ENCODE results near the gene TARS3.

DNA sequence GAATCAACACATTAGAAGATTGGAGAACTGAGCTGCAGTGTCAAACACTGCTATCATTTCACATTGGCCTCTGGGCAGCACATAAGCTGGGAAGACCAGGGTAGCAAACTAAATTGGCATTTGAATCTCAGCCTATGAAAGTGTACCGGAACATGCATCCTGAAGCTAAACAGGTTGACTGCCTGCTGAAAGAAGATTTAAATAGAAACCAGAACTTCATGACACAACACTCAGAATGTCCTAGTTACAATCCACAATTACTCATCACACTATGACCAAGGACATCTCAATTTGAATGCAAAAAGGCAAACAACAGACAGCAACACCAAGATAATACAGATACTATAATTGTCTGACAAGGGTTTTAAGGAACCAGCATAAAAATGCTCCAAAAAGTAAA lies 98.3 kb downstream of the TARS3 start:
- TF ChIP-seq, protein P1, sequence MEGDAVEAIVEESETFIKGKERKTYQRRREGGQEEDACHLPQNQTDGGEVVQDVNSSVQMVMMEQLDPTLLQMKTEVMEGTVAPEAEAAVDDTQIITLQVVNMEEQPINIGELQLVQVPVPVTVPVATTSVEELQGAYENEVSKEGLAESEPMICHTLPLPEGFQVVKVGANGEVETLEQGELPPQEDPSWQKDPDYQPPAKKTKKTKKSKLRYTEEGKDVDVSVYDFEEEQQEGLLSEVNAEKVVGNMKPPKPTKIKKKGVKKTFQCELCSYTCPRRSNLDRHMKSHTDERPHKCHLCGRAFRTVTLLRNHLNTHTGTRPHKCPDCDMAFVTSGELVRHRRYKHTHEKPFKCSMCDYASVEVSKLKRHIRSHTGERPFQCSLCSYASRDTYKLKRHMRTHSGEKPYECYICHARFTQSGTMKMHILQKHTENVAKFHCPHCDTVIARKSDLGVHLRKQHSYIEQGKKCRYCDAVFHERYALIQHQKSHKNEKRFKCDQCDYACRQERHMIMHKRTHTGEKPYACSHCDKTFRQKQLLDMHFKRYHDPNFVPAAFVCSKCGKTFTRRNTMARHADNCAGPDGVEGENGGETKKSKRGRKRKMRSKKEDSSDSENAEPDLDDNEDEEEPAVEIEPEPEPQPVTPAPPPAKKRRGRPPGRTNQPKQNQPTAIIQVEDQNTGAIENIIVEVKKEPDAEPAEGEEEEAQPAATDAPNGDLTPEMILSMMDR (conservative IDR thresholded peaks at IDR 0.05 in 1 of 2, IDR thresholded peaks at IDR 0.05 in 1 of 2; ENCODE audit: extremely low read depth in 1 of 2, insufficient read depth in 1 of 2, low read depth in 1 of 2, low read length in 2 of 2) = no peak
- no peak for TF ChIP-seq EZH2 (IDR thresholded peaks at IDR 0.05; ENCODE audit: borderline replicate concordance, low read length)
